Type B pancreatic cell (in vitro differentiated cells): ENCODE results near the gene CADM4. TPM values are rescaled to one million over a fixed set of nuclear protein-coding genes. Genes with fewer than 3 reads are reported as not detected.

Experiments
- DNase-seq: peaks from one replicate; pipeline ENCODE4 v3.0.0; 2021; ENCODE audit warnings: mixed read lengths; ENCODE audit not compliant: unreplicated experiment; ENCODE audit errors: extremely low spot score
- H3K27ac Mint-ChIP-seq: 2 replicates; pipeline ENCODE4 v1.8.0; 2021; ENCODE audit warnings: mild to moderate bottlenecking, mixed read lengths
- H3K27me3 Mint-ChIP-seq: 2 replicates; pipeline ENCODE4 v1.8.0; 2021; ENCODE audit warnings: mixed read lengths
- H3K36me3 Mint-ChIP-seq: 2 replicates; pipeline ENCODE4 v1.8.0; 2021; ENCODE audit warnings: mixed read lengths
- H3K4me1 Mint-ChIP-seq: one replicate; pipeline ENCODE4 v1.8.0; 2021; ENCODE audit warnings: mixed read lengths; ENCODE audit not compliant: unreplicated experiment
- H3K4me3 Mint-ChIP-seq: 2 replicates; pipeline ENCODE4 v1.8.0; 2021; ENCODE audit warnings: mild to moderate bottlenecking, mixed read lengths
- H3K9me3 Mint-ChIP-seq: 2 replicates; pipeline ENCODE4 v1.8.0; 2021; ENCODE audit warnings: mixed read lengths
- total RNA-seq: library from RNA; stranded (reverse); gene quantifications from 2 replicates; pipeline ENCODE4 v1.2.1, GENCODE V29; 2021; ENCODE audit warnings: low replicate concordance
- TF ChIP-seq, protein P1 (sequence below): fragments of 200-600 bp; sonication (generic); conservative IDR thresholded peaks from 2 replicates; pipeline ENCODE4 v1.5.0; 2021; ENCODE audit warnings: antibody characterized with exemption, mild to moderate bottlenecking

The CADM4 gene
- total RNA-seq, 1 donor from 2014 or later = 37.9 TPM

DNA sequence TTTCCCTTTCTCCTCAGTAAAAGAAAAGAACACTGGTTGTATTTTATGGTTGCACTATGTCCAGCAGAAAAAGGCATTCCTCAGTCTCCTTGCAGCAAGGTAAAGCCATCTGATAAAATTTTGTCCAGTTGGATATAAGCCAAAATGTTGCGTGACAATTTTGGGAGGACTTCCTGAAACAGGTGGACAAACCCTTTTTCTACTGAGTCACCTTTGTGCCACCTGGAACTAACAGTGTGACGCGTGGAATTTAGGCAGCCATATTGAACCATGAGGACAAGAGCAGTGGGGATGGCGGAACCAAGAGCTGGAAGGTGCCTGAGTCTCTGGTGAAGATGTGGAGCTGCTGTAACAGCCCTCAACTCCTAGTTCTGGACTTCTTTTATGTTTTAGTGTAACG, 8.2 kb downstream of the CADM4 start:
- TF ChIP-seq, protein P1, sequence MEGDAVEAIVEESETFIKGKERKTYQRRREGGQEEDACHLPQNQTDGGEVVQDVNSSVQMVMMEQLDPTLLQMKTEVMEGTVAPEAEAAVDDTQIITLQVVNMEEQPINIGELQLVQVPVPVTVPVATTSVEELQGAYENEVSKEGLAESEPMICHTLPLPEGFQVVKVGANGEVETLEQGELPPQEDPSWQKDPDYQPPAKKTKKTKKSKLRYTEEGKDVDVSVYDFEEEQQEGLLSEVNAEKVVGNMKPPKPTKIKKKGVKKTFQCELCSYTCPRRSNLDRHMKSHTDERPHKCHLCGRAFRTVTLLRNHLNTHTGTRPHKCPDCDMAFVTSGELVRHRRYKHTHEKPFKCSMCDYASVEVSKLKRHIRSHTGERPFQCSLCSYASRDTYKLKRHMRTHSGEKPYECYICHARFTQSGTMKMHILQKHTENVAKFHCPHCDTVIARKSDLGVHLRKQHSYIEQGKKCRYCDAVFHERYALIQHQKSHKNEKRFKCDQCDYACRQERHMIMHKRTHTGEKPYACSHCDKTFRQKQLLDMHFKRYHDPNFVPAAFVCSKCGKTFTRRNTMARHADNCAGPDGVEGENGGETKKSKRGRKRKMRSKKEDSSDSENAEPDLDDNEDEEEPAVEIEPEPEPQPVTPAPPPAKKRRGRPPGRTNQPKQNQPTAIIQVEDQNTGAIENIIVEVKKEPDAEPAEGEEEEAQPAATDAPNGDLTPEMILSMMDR = no peak
- Mint-ChIP-seq H3K9me3 (no peaks in the 10 kb centered on the region), H3K4me3 (no peak overlapping the region), H3K27ac (no peak overlapping the region), H3K27me3 (no peaks in the 10 kb centered on the region), H3K4me1 (peaks cover 4% of the 10 kb centered on the region), H3K36me3 (peaks cover 3% of the 10 kb centered on the region)
- DNase-seq = no peak

DNA sequence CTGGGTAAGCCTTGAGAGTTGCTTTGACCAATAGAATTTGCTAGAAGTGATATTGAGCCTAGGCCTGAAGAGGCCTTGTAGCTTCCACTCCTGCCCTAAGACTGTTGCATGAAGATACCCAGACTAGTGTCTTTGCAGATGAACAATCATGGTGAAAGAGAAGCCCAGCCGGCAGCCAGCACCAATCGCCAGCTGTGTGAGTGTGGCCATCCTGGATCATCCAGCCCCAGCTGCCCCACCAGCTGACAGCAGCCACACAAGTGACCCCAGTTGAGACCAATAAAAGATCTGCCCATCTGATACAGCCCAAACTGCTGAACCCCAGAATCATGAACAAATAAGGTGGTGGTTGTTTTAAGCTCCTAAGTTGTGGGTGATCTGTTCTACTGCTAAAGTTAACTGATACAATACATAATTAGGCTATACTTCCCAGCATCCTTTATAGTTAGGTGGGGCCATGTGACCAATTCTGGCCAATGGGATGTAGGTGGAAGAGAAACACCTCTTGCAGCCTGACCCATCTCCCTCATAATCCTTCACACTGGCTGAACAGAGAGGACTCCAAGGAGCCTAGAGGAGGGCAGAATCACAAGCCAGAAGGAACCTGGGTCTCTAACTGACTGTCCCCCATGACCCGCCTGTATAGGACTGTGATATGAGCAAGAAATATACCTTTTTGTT, 10.9 kb downstream of the CADM4 start:
- Mint-ChIP-seq H3K27ac (no peak overlapping the region), H3K27me3 (no peaks in the 10 kb centered on the region), H3K4me3 (no peak overlapping the region), H3K36me3 (peaks cover 12% of the 10 kb centered on the region), H3K4me1 (no peaks in the 10 kb centered on the region), H3K9me3 (no peaks in the 10 kb centered on the region)
- DNase-seq = no peak
- TF ChIP-seq, protein P1 = no peak

- peaks cover 15% of the 10 kb centered on the region for H3K36me3 Mint-ChIP-seq
- H3K27ac Mint-ChIP-seq = no peak overlapping the region
Measured at GRCh38 chr19:43626838-43627237, 12.8 kb downstream of the CADM4 start.

GRCh38 chr19:43625918-43626579, 13.6 kb downstream of the CADM4 start:
- Mint-ChIP-seq H3K4me3 (no peak overlapping the region), H3K4me1 (peaks cover 3% of the 10 kb centered on the region), H3K36me3 (peaks cover 19% of the 10 kb centered on the region), H3K27ac (no peak overlapping the region), H3K27me3 (no peaks in the 10 kb centered on the region), H3K9me3 (no peaks in the 10 kb centered on the region)
- no peak for DNase-seq
- TF ChIP-seq, protein P1 = no peak

More at GRCh38 chr19:43626838-43627237, 12.8 kb downstream of the CADM4 start:
- no peak for DNase-seq
- Mint-ChIP-seq H3K9me3 (no peaks in the 10 kb centered on the region), H3K27me3 (no peaks in the 10 kb centered on the region), H3K4me1 (no peaks in the 10 kb centered on the region), H3K4me3 (no peak overlapping the region)
- TF ChIP-seq, protein P1 = no peak

DNA sequence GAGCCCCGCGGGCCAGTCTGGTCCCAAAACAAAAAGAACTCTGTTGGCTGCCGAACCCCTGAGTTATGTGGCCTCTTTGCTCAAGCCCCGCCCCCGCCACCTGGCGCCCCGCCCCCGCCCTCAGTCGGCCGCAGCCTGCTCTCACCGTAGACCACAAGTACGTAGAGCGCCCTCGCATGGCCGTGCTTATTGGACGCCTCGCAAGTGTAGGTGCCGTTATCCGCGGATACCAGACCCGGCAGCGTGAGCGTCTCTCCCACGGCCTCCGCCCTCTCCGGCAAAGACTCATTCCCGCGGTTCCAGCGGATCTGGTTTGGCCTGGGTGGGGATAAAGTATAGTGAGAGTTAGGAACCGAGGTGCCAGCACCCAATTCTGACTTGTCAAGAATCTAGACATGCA, 14.7 kb downstream of the CADM4 start:
- TF ChIP-seq, protein P1 = no peak
- Mint-ChIP-seq H3K36me3 (peaks cover 19% of the 10 kb centered on the region), H3K9me3 (no peaks in the 10 kb centered on the region), H3K27ac (no peak overlapping the region), H3K4me1 (peaks cover 13% of the 10 kb centered on the region), H3K4me3 (no peak overlapping the region), H3K27me3 (no peaks in the 10 kb centered on the region)
- DNase-seq = no peak
